Hepatocyte (in vitro differentiated cells): ENCODE results near the gene CLCN7.

ENCODE experiments used
- EZH2 ChIP-seq: fragments of 200-600 bp; sonication (generic); IDR thresholded peaks from 2 replicates; pipeline ENCODE4 v1.6.1; 2016; ENCODE audit warnings: antibody characterized with exemption, mild to moderate bottlenecking, borderline replicate concordance
- EZH2phosphoT487 ChIP-seq: fragments of 200-600 bp; sonication (generic); IDR thresholded peaks from one replicate; pipeline ENCODE4 v1.6.1; 2018; ENCODE audit warnings: antibody characterized with exemption, mild to moderate bottlenecking, low read depth, moderate library complexity; ENCODE audit not compliant: unreplicated experiment, severe bottlenecking
- TF ChIP-seq, protein P1 (sequence below): fragments of 200-600 bp; sonication (generic); IDR thresholded peaks from 2 replicates; pipeline ENCODE4 v1.5.1; 2016; ENCODE audit warnings: antibody characterized with exemption, mild to moderate bottlenecking; ENCODE audit not compliant: poor library complexity

DNA sequence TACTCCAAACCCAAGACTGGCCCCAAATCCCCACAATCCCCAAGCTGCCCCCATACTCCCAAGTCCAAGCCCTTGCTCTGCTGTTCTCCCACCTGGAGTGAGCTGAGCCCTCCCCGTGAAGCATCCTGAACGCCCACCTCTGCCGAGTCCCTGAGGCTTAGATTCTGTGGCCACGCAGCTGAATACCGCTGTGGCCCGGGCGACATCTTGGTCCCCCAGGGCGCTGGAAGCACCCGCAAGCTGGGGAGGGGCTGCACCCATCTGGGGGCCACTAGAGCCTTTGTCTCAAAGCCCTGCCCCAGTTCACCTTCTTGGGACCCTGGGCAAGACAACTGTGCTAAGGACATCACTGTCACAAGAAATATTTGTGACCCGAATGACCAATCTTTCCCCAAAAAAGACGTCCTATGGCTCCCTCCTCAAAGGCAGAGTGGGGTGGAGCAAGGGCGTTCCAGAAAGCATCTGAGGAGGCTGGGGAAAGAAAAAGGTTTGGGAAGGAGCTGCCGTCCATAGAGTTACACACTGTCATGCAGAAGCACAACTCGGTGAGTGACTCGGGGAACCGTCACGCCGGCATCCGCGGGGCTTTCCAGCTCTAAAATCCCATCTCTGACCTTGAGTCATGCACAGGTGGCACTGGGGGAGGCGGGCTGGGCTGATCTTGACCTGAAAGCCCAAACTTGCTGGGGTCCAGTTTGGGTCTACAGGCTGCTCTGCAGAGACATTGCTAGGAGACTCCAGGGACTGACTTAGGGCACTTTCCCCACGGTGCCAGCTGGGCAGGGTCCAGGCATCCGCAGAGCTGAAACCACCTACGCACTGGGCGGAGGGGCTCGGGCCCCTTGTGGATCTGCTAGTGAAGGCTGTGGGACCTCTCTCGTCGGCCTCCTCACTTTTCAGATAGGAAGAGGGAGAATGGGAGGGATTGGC, 7.3 kb upstream of the CLCN7 start:
- TF ChIP-seq, protein P1, sequence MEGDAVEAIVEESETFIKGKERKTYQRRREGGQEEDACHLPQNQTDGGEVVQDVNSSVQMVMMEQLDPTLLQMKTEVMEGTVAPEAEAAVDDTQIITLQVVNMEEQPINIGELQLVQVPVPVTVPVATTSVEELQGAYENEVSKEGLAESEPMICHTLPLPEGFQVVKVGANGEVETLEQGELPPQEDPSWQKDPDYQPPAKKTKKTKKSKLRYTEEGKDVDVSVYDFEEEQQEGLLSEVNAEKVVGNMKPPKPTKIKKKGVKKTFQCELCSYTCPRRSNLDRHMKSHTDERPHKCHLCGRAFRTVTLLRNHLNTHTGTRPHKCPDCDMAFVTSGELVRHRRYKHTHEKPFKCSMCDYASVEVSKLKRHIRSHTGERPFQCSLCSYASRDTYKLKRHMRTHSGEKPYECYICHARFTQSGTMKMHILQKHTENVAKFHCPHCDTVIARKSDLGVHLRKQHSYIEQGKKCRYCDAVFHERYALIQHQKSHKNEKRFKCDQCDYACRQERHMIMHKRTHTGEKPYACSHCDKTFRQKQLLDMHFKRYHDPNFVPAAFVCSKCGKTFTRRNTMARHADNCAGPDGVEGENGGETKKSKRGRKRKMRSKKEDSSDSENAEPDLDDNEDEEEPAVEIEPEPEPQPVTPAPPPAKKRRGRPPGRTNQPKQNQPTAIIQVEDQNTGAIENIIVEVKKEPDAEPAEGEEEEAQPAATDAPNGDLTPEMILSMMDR, result no peak
- no peak for TF ChIP-seq EZH2
- TF ChIP-seq EZH2phosphoT487, result no peak
